Transverse colon (tissue), 4 donors: ENCODE data around the gene CDC14A.

Experiments
- EP300 ChIP-seq: sonication (generic); formaldehyde crosslinking; IDR thresholded peaks from one replicate; pipeline ENCODE4 v1.6.1; 2017; ENCODE audit warnings: antibody characterized with exemption, low read depth
- POLR2A ChIP-seq: fragments of 450-650 bp; IDR thresholded peaks from one replicate; pipeline ENCODE4 v1.6.1; 2016; ENCODE audit warnings: antibody characterized with exemption, mild to moderate bottlenecking, moderate library complexity
- POLR2AphosphoS5 ChIP-seq, 3 donors: sonication (generic); formaldehyde crosslinking; IDR thresholded peaks; one replicate each; pipeline ENCODE4 v1.6.1; 2016; ENCODE audit warnings: antibody characterized with exemption in 3 of 3
- TF ChIP-seq, protein P1 (sequence below), 5 experiments: fragments of 200-600 bp in 3 of 5; fragments of 450-650 bp in 2 of 5; sonication (generic) in 3 of 5; IDR thresholded peaks; 1 replicate in 2 of 5; 2 replicates in 3 of 5; pipeline ENCODE4 v1.5.1; 2016 to 2017; ENCODE audit warnings: antibody characterized with exemption in 5 of 5, inconsistent platforms in 3 of 5, mild to moderate bottlenecking in 2 of 5, moderate library complexity in 1 of 5

DNA sequence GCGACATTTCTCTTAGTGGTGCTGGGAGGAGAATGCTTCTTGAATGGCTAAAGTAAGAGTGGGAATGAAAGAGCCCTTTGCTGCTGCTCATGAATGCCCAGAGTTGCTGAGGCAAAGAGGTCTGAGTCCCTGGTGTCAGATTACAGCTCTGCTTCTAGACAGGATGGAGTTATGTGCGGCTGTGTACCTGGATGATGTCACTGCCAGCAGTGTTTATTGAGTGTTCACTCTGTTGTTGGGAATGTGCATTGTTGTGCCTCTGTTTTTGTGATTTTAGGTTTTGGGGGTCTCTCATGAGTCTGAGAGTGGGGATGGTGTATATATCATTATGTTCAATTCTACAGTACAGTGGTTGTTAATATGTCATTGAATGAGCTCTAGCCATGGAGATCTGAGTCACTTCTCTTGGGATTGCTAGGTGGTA lies 2.7 kb downstream of the CDC14A start:
- TF ChIP-seq, protein P1, sequence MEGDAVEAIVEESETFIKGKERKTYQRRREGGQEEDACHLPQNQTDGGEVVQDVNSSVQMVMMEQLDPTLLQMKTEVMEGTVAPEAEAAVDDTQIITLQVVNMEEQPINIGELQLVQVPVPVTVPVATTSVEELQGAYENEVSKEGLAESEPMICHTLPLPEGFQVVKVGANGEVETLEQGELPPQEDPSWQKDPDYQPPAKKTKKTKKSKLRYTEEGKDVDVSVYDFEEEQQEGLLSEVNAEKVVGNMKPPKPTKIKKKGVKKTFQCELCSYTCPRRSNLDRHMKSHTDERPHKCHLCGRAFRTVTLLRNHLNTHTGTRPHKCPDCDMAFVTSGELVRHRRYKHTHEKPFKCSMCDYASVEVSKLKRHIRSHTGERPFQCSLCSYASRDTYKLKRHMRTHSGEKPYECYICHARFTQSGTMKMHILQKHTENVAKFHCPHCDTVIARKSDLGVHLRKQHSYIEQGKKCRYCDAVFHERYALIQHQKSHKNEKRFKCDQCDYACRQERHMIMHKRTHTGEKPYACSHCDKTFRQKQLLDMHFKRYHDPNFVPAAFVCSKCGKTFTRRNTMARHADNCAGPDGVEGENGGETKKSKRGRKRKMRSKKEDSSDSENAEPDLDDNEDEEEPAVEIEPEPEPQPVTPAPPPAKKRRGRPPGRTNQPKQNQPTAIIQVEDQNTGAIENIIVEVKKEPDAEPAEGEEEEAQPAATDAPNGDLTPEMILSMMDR (IDR thresholded peaks at IDR 0.05), result no peak
- TF ChIP-seq POLR2A (peak; percentile 18), EP300 (no peak), POLR2AphosphoS5 (IDR thresholded peaks at IDR 0.05) (no peak)
